CD4-positive, alpha-beta T cell treated with Interleukin-21 for 1 hour (primary cell): ENCODE results near the gene PAK1IP1.
A peak's percentile ranks its signal among the peaks of the same experiment; 100 is the strongest.
"Not testable (repeated sequence)": the region's sequence is repeated elsewhere in the genome, so short reads cannot be mapped to it uniquely, and the experiment has no call there.

Experiments
- DNase-seq: peaks from one replicate; pipeline ENCODE4 v3.0.0-alpha.2; 2020

The PAK1IP1 gene

GRCh38 chr6:10694302-10695085, at the start of gene PAK1IP1, which contains the start of gene C6orf52:
TSS of gene PAK1IP1 (plus strand) at chr6:10694972. CDS start at chr6:10694986, 14 bp downstream.
TSS of gene C6orf52 (minus strand) at chr6:10694616. CDS start at chr6:10687550, 7,066 bp downstream.
- DNase-seq: peak; percentile 94

GRCh38 chr6:10655508-10656055, 39.2 kb upstream of the PAK1IP1 start:
- DNase-seq: peak; percentile 33

- no peak for DNase-seq
Measured at GRCh38 chr6:10658910-10659698, 35.7 kb upstream of the PAK1IP1 start.

GRCh38 chr6:10659699-10660348, 34.9 kb upstream of the PAK1IP1 start:
- DNase-seq: no peak

GRCh38 chr6:10660431-10661191, 34.2 kb upstream of the PAK1IP1 start:
- DNase-seq: not testable (repeated sequence)

- no peak for DNase-seq
Measured at GRCh38 chr6:10662207-10662606, 32.6 kb upstream of the PAK1IP1 start.

- DNase-seq: no peak
Measured at GRCh38 chr6:10662742-10663141, 32.0 kb upstream of the PAK1IP1 start.

GRCh38 chr6:10665595-10665994, 29.2 kb upstream of the PAK1IP1 start:
- not testable (repeated sequence) for DNase-seq

GRCh38 chr6:10668126-10668917, 26.4 kb upstream of the PAK1IP1 start:
- DNase-seq: no peak

GRCh38 chr6:10676403-10676802, 18.4 kb upstream of the PAK1IP1 start:
- no peak for DNase-seq

GRCh38 chr6:10678456-10678855, 16.3 kb upstream of the PAK1IP1 start:
- DNase-seq: no peak

GRCh38 chr6:10681795-10682194, 13.0 kb upstream of the PAK1IP1 start:
- no peak for DNase-seq

- DNase-seq: no peak
Measured at GRCh38 chr6:10682355-10682988, 12.3 kb upstream of the PAK1IP1 start.

GRCh38 chr6:10684618-10685017, 10.2 kb upstream of the PAK1IP1 start:
- no peak for DNase-seq

- no peak for DNase-seq
Measured at GRCh38 chr6:10685092-10685915, 9.5 kb upstream of the PAK1IP1 start.

GRCh38 chr6:10686901-10687300, 7.9 kb upstream of the PAK1IP1 start:
- no peak for DNase-seq

- no peak for DNase-seq
Measured at GRCh38 chr6:10687582-10687981, 7.2 kb upstream of the PAK1IP1 start.

GRCh38 chr6:10690651-10691445, 3.9 kb upstream of the PAK1IP1 start:
- DNase-seq: no peak

GRCh38 chr6:10692965-10693538, 1.7 kb upstream of the PAK1IP1 start:
- no peak for DNase-seq
